ENCODE data around the gene DCUN1D2. TPM values are rescaled to one million over a fixed set of nuclear protein-coding genes. Genes with fewer than 3 reads are reported as not detected.

The DCUN1D2 gene
- total RNA-seq, 1 experiment from 2014 or later: 11.6 TPM

- intact Hi-C loops (cut with micrococcal nuclease): loop anchor here (2.0 kb wide), 1 partner anchor 41 kb away; the partner anchor contains the start of gene DCUN1D2
- H4K20me1 ChIP-seq (ENCODE audit: low read length): no peaks in the 10 kb centered on the region
- DNase-seq: no peak
- H3F3A ChIP-seq (ENCODE audit: low read length, unreplicated experiment): no peaks in the 10 kb centered on the region
- H3K9me3 ChIP-seq (ENCODE audit: low read length): no peaks in the 10 kb centered on the region
- H2AFZ ChIP-seq (ENCODE audit: low read length): peak overlapping the region; percentile 40
- no peak for ATAC-seq
- H3K27me3 ChIP-seq (ENCODE audit: low read length): no peaks in the 10 kb centered on the region
- H3K4me3 ChIP-seq (ENCODE audit: low read length): peak overlapping the region; percentile 71
- peak overlapping the region; percentile 86 for H3K27ac ChIP-seq (ENCODE audit: low read length)
- TF ChIP-seq EZH2 (IDR thresholded peaks at IDR 0.05; ENCODE audit: low read length, unreplicated experiment): no peak
- no peak for TF ChIP-seq CTCF (conservative IDR thresholded peaks at IDR 0.05; ENCODE audit: low read depth, low read length)
- no peak for TF ChIP-seq EZH2phosphoT487 (IDR thresholded peaks at IDR 0.05; ENCODE audit: borderline replicate concordance, low read length)
- no peaks in the 10 kb centered on the region for H3K79me2 ChIP-seq (ENCODE audit: low read length)
- peaks cover 13% of the 10 kb centered on the region for H3K4me1 ChIP-seq (ENCODE audit: insufficient read depth, low read length)
- POLR2A ChIA-PET (ENCODE audit: unreplicated experiment): no interaction called here
- no peaks in the 10 kb centered on the region for H3K9me2 ChIP-seq (replicated peaks; ENCODE audit: low read length)
- TSS peak; percentile 91 for BruUV-seq (replicated peaks)
- CTCF ChIA-PET: no interaction called here
- H3K4me2 ChIP-seq (ENCODE audit: low read length): peak overlapping the region; percentile 97
- H3K9ac ChIP-seq (ENCODE audit: low read length): peak overlapping the region; percentile 79
- peaks cover 3% of the 10 kb centered on the region; the same call in 1 of the 2 replicates for H3K36me3 ChIP-seq (ENCODE audit: low read depth, low read length)
Observed at GRCh38 chr13:113449693-113450347, 40.7 kb downstream of the DCUN1D2 start.

GRCh38 chr13:113448885-113449692 is 41.4 kb downstream of the DCUN1D2 start:
- Histone ChIP-seq H3K79me2 (ENCODE audit: low read length) (no peaks in the 10 kb centered on the region), H3F3A (ENCODE audit: low read length, unreplicated experiment) (no peaks in the 10 kb centered on the region), H3K9ac (ENCODE audit: low read length) (peak overlapping the region; percentile 79), H3K9me2 (replicated peaks; ENCODE audit: low read length) (no peaks in the 10 kb centered on the region), H3K36me3 (ENCODE audit: low read depth, low read length) (peaks cover 3% of the 10 kb centered on the region; the same call in 1 of the 2 replicates), H3K9me3 (ENCODE audit: low read length) (no peaks in the 10 kb centered on the region), H3K27ac (ENCODE audit: low read length) (peak overlapping the region; percentile 86), H3K4me2 (ENCODE audit: low read length) (peak overlapping the region; percentile 97), H4K20me1 (ENCODE audit: low read length) (no peaks in the 10 kb centered on the region), H3K4me3 (ENCODE audit: low read length) (peak overlapping the region; percentile 71), H2AFZ (ENCODE audit: low read length) (peak overlapping the region; percentile 51), H3K27me3 (ENCODE audit: low read length) (no peaks in the 10 kb centered on the region), H3K4me1 (ENCODE audit: insufficient read depth, low read length) (peaks cover 13% of the 10 kb centered on the region)
- no TSS peak for BruUV-seq (replicated peaks)
- TF ChIP-seq EZH2 (IDR thresholded peaks at IDR 0.05; ENCODE audit: low read length, unreplicated experiment) (no peak), CTCF (conservative IDR thresholded peaks at IDR 0.05; ENCODE audit: low read depth, low read length) (no peak), EZH2phosphoT487 (IDR thresholded peaks at IDR 0.05; ENCODE audit: borderline replicate concordance, low read length) (no peak)
- peak; percentile 93 for DNase-seq
- CTCF ChIA-PET: no interaction called here
- ATAC-seq: peak; percentile 91
- intact Hi-C loops (cut with micrococcal nuclease): loop anchor here (2.0 kb wide), 1 partner anchor 42 kb away; the partner anchor contains the start of gene DCUN1D2
- POLR2A ChIA-PET (ENCODE audit: unreplicated experiment): no interaction called here

All from PC-3 (cell line).